HL-60 (cell line): Measurements from ENCODE around the gene DPY30.

Source experiments
- DNase-seq, 2 experiments: peaks; one replicate each; pipeline ENCODE4 v3.0.0-alpha.2; 2010 to 2020; ENCODE audit warnings: low read depth in 1 of 2, low spot score in 1 of 2
- H3K27ac ChIP-seq: fragments of 250-450 bp; sonication (Bioruptor Pico); replicated peaks from 2 replicates; pipeline ENCODE4 v1.5.1; 2020; ENCODE audit warnings: mild to moderate bottlenecking, moderate library complexity
- H3K27me3 ChIP-seq: fragments of 250-450 bp; sonication (Bioruptor Pico); 2 replicates; pipeline ENCODE4 v1.5.1; 2021; ENCODE audit warnings: mild to moderate bottlenecking, moderate library complexity; ENCODE audit not compliant: insufficient read depth, poor library complexity, severe bottlenecking
- H3K4me3 ChIP-seq: replicated peaks from 2 replicates; pipeline ENCODE4 v1.5.1; 2011; ENCODE audit warnings: mild to moderate bottlenecking, control low read depth, low read length; ENCODE audit not compliant: insufficient read depth
- CTCF ChIP-seq: IDR thresholded peaks from one replicate; pipeline ENCODE4 v1.5.1; 2011; ENCODE audit warnings: low read length, control low read depth, inconsistent platforms; ENCODE audit not compliant: insufficient read depth
- GABPA ChIP-seq: IDR thresholded peaks from 2 replicates; pipeline ENCODE4 v1.6.1; 2012; ENCODE audit warnings: low read depth
- POLR2AphosphoS5 ChIP-seq: IDR thresholded peaks from 2 replicates; pipeline ENCODE4 v1.6.1; 2012; ENCODE audit warnings: low read depth
- SPI1 ChIP-seq: IDR thresholded peaks from 2 replicates; pipeline ENCODE4 v1.6.1; 2012; ENCODE audit warnings: low read depth, mild to moderate bottlenecking, borderline replicate concordance
- long read RNA-seq: library from polyadenylated mRNA; unstranded; transcript quantifications from one replicate; pipeline ENCODE4 v2.0.0, GENCODE V29; 2020
- TF ChIP-seq, protein P1 (sequence below): IDR thresholded peaks from 2 replicates; pipeline ENCODE4 v1.6.1; 2012; ENCODE audit warnings: low read depth; ENCODE audit not compliant: insufficient replicate concordance

The DPY30 gene
- long read RNA-seq, transcript DPY30-202 (5 exons, 708 nt) = major isoform, 15 of 20 reads
- long read RNA-seq, partial matches to known transcripts = 1 of 20 reads
- long read RNA-seq, other reads (novel, unspliced or antisense) = 3 of 20 reads

GRCh38 chr2:32039447-32040219, at the start of gene DPY30:
DPY30 (minus strand) TSS chr2:32039805; CDS start chr2:32039456, 349 bp downstream.
- H3K27me3 ChIP-seq = no peaks in the 10 kb centered on the region
- TF ChIP-seq GABPA (no peak), CTCF (no peak), POLR2AphosphoS5 (peak; percentile 99), SPI1 (peak; percentile 76; the same call in 1 of the 2 replicates)
- TF ChIP-seq, protein P1, sequence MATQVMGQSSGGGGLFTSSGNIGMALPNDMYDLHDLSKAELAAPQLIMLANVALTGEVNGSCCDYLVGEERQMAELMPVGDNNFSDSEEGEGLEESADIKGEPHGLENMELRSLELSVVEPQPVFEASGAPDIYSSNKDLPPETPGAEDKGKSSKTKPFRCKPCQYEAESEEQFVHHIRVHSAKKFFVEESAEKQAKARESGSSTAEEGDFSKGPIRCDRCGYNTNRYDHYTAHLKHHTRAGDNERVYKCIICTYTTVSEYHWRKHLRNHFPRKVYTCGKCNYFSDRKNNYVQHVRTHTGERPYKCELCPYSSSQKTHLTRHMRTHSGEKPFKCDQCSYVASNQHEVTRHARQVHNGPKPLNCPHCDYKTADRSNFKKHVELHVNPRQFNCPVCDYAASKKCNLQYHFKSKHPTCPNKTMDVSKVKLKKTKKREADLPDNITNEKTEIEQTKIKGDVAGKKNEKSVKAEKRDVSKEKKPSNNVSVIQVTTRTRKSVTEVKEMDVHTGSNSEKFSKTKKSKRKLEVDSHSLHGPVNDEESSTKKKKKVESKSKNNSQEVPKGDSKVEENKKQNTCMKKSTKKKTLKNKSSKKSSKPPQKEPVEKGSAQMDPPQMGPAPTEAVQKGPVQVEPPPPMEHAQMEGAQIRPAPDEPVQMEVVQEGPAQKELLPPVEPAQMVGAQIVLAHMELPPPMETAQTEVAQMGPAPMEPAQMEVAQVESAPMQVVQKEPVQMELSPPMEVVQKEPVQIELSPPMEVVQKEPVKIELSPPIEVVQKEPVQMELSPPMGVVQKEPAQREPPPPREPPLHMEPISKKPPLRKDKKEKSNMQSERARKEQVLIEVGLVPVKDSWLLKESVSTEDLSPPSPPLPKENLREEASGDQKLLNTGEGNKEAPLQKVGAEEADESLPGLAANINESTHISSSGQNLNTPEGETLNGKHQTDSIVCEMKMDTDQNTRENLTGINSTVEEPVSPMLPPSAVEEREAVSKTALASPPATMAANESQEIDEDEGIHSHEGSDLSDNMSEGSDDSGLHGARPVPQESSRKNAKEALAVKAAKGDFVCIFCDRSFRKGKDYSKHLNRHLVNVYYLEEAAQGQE = peak; percentile 69
- DNase-seq = peak; percentile 85 to 92
- peak within 1 kb of the TSS; percentile 76 for H3K27ac ChIP-seq
- H3K4me3 ChIP-seq = peak within 1 kb of the TSS; percentile 96

DNA sequence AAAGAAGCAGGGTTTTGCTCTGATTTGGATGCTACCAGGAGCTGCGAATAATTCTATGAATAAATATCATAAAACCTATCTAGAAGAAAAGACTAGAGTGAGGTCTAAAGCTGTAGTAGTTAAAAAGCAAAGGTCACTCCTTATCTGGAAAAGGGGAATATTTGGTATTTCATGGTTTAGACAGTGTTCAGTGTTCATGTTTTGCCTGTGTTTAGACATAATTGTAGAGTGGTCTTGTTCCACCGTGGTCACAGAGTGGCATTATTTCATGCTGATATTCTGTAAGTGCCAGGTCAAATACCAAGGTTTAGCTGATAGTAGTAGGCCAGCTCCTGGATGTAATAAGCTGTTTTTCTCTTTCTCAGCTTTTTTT, 34.5 kb upstream of the DPY30 start:
- DNase-seq = no peak
- no peak overlapping the region for H3K4me3 ChIP-seq
- H3K27me3 ChIP-seq = no peaks in the 10 kb centered on the region
- H3K27ac ChIP-seq = no peak overlapping the region
- TF ChIP-seq CTCF = no peak
- no peak for TF ChIP-seq GABPA
- TF ChIP-seq, protein P1 = no peak
- TF ChIP-seq SPI1 = no peak
- TF ChIP-seq POLR2AphosphoS5 = no peak

DNA sequence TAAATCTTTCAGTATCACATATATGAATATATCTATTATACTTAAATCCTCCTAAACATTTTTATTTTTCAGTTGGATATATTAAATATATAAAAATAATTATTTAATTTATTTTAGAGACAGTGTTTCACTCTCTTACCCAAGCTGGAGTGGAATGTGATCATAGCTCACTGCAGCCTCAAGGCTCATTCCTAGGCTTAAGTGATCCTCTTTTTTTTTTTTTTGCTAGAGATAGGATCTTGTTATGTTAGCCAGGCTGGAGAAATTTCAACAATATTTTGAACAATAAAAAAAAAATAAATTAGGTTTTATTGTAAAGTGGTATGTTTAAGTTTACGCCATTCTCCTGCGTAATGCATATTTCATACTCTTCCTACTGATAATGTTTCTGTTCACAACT, 27.9 kb upstream of the DPY30 start:
- H3K4me3 ChIP-seq = no peak overlapping the region
- no peak for DNase-seq
- no peaks in the 10 kb centered on the region for H3K27me3 ChIP-seq
- TF ChIP-seq POLR2AphosphoS5 = no peak
- TF ChIP-seq CTCF = no peak
- TF ChIP-seq, protein P1 = no peak
- TF ChIP-seq SPI1 = no peak
- no peak for TF ChIP-seq GABPA
- no peak overlapping the region for H3K27ac ChIP-seq
